H1 (cell line): ENCODE results near the gene KLHL18. TPM values are rescaled to one million over a fixed set of nuclear protein-coding genes. Genes with fewer than 3 reads are reported as not detected.

ENCODE experiments used
- CBX8 ChIP-seq: fragments of 300-800, 300-1000 bp; sonication (generic); IDR thresholded peaks from 2 replicates; pipeline ENCODE4 v1.7.1; 2016; ENCODE audit warnings: low read depth, low read length, borderline replicate concordance
- FOSL1 ChIP-seq: IDR thresholded peaks from 2 replicates; pipeline ENCODE4 v1.6.1; 2011; ENCODE audit warnings: mild to moderate bottlenecking, low read depth, low read length, moderate library complexity; ENCODE audit not compliant: insufficient read depth
- GABPA ChIP-seq: IDR thresholded peaks from 2 replicates; pipeline ENCODE4 v1.6.1; 2011; ENCODE audit warnings: mild to moderate bottlenecking, low read length, moderate library complexity, borderline replicate concordance; ENCODE audit not compliant: insufficient read depth
- MAX ChIP-seq: IDR thresholded peaks from 2 replicates; pipeline ENCODE4 v1.6.1; 2012; ENCODE audit warnings: inconsistent platforms
- POU5F1 ChIP-seq: IDR thresholded peaks from 2 replicates; pipeline ENCODE4 v1.6.1; 2011; ENCODE audit warnings: low read depth, mild to moderate bottlenecking, low read length, moderate library complexity
- SIN3A ChIP-seq, 2 experiments: IDR thresholded peaks in 1 of 2; conservative IDR thresholded peaks in 1 of 2; 2 replicates each; pipeline ENCODE4 v1.6.1; 2011 to 2012; ENCODE audit warnings: low read length in 2 of 2, improper control_type of control experiment in 1 of 2, low read depth in 1 of 2, mild to moderate bottlenecking in 1 of 2
- polyA plus RNA-seq, 7 experiments: library from polyadenylated mRNA; depleted of rRNA in 3 of 7; stranded (reverse) in 5 of 7; unstranded in 2 of 7; fragments of >200 nt in 5 of 7; fragments of 200-250 nt in 2 of 7; gene quantifications; 1 replicate in 5 of 7; 2 replicates in 1 of 7; 4 replicates in 1 of 7; pipeline versions ENCODE4 v1.2.1 to v1.2.3, GENCODE V29; 2011 to 2013; ENCODE audit warnings: missing spikeins in 2 of 7, mixed read lengths in 2 of 7
- total RNA-seq: library from RNA; stranded (reverse); fragmentation: NEBNext Ultra II Directional; extraction: Animal tissue kit (Norgen Biotek cat#: 25700); gene quantifications from 2 replicates; pipeline ENCODE4 v1.2.1, GENCODE V29; 2021

Gene KLHL18
- total and polyA plus RNA-seq, 2 of the 8 experiments (the other 6 are each of a cell fraction or from before 2014, with no cell fraction given): 19.9 to 31.7 TPM

GRCh38 chr3:47274652-47275051, 8.1 kb upstream of the KLHL18 start (continued):
- TF ChIP-seq POU5F1: no peak
- TF ChIP-seq MAX: no peak
- no peak for TF ChIP-seq CBX8
- TF ChIP-seq SIN3A (conservative IDR thresholded peaks at IDR 0.05 in 1 of 2, IDR thresholded peaks at IDR 0.05 in 1 of 2; ENCODE audit: low read depth in 1 of 2, low read length in 2 of 2): no peak
- no peak for TF ChIP-seq FOSL1
- no peak for TF ChIP-seq GABPA
